HG03354 (cell line): ENCODE data around the gene DSTYK.
A peak's percentile ranks its signal among the peaks of the same experiment; 100 is the strongest.

Experiments used
- ATAC-seq: cut with Tn5 transposase; IDR thresholded peaks from one replicate; pipeline ENCODE4 v1.9.1; 2021; ENCODE audit warnings: mild to moderate bottlenecking; ENCODE audit not compliant: unreplicated experiment, poor library complexity, severe bottlenecking

DSTYK gene

GRCh38 chr1:205142102-205142469, 69.4 kb downstream of the DSTYK start:
- ATAC-seq, result no peak

GRCh38 chr1:205141236-205142101, 70.0 kb downstream of the DSTYK start:
- peak; percentile 66 for ATAC-seq

- no peak for ATAC-seq
These were observed 71.4 kb downstream of the DSTYK start for GRCh38 chr1:205140113-205140512.

GRCh38 chr1:205137901-205138300, 73.6 kb downstream of the DSTYK start:
- no peak for ATAC-seq

- no peak for ATAC-seq
These were observed 78.2 kb downstream of the DSTYK start for GRCh38 chr1:205133287-205133686.

- no peak for ATAC-seq
These were observed 82.0 kb downstream of the DSTYK start for GRCh38 chr1:205129447-205130029.

GRCh38 chr1:205128050-205128449, 83.5 kb downstream of the DSTYK start:
- ATAC-seq, result no peak

GRCh38 chr1:205127646-205128045, 83.9 kb downstream of the DSTYK start:
- ATAC-seq, result no peak

GRCh38 chr1:205124726-205125125, 86.8 kb downstream of the DSTYK start:
- no peak for ATAC-seq

GRCh38 chr1:205122489-205122882, 89.0 kb downstream of the DSTYK start:
- ATAC-seq, result peak; percentile 2

GRCh38 chr1:205121660-205122488, 89.6 kb downstream of the DSTYK start, which contains the start of gene RBBP5:
TSS of gene RBBP5 (minus strand) at chr1:205121978. CDS start at chr1:205121873, 105 bp downstream.
- ATAC-seq, result peak; percentile 95

- ATAC-seq, result no peak
These were observed 92.8 kb downstream of the DSTYK start for GRCh38 chr1:205118752-205119151.

- ATAC-seq, result no peak
These were observed 100.1 kb downstream of the DSTYK start for GRCh38 chr1:205111354-205111753.

GRCh38 chr1:205109711-205110110, 101.8 kb downstream of the DSTYK start:
- ATAC-seq, result no peak

- no peak for ATAC-seq
These were observed 102.2 kb downstream of the DSTYK start for GRCh38 chr1:205109269-205109668.

- ATAC-seq, result no peak
These were observed 103.0 kb downstream of the DSTYK start for GRCh38 chr1:205108464-205108863.

- ATAC-seq, result no peak
These were observed 104.2 kb downstream of the DSTYK start for GRCh38 chr1:205107327-205107726.

- no peak for ATAC-seq
These were observed 109.1 kb downstream of the DSTYK start for GRCh38 chr1:205102404-205102803.

- no peak for ATAC-seq
These were observed 113.3 kb downstream of the DSTYK start for GRCh38 chr1:205098242-205098641.

GRCh38 chr1:205095422-205095821, 116.1 kb downstream of the DSTYK start:
- ATAC-seq, result no peak
